Lower leg skin (tissue), 3 donors: Measurements from ENCODE around the gene RNF14.

Source experiments
- CTCF ChIP-seq, 3 donors: fragments of 450-650 bp; IDR thresholded peaks; one replicate each; pipeline ENCODE4 v1.5.1; 2016; ENCODE audit warnings: antibody characterized with exemption in 3 of 3, mild to moderate bottlenecking in 3 of 3, moderate library complexity in 2 of 3
- POLR2A ChIP-seq, 2 donors: fragments of 450-650 bp; IDR thresholded peaks; one replicate each; pipeline ENCODE4 v1.6.1; 2016 to 2017; ENCODE audit warnings: antibody characterized with exemption in 2 of 2, mild to moderate bottlenecking in 1 of 2, moderate library complexity in 1 of 2

GRCh38 chr5:141986072-141986471 is 17.2 kb downstream of the RNF14 start:
- TF ChIP-seq CTCF (IDR thresholded peaks at IDR 0.05) (no peak), POLR2A (IDR thresholded peaks at IDR 0.05) (no peak)
